ENCODE results near the gene PTRH2.
"Not testable (repeated sequence)": the region's sequence is repeated elsewhere in the genome, so short reads cannot be mapped to it uniquely, and the experiment has no call there.

PTRH2 gene

GRCh38 chr17:59707149-59707970 is at the start of gene PTRH2, which contains the start of gene VMP1:
Gene PTRH2 (minus strand): TSS chr17:59707430. CDS start chr17:59697978, 9,452 bp downstream.
Gene VMP1 (plus strand): TSS chr17:59707654. CDS start chr17:59731447, 23,793 bp downstream.
- peak; percentile 74 for DNase-seq (ENCODE audit: low read depth)

- no peak for DNase-seq (ENCODE audit: low read depth)
These were observed 49.1 kb upstream of the PTRH2 start for GRCh38 chr17:59756236-59756818.

GRCh38 chr17:59755069-59755468 is 47.8 kb upstream of the PTRH2 start:
- DNase-seq (ENCODE audit: low read depth) = not testable (repeated sequence)

GRCh38 chr17:59754552-59754951 is 47.3 kb upstream of the PTRH2 start:
- DNase-seq (ENCODE audit: low read depth) = no peak

- DNase-seq (ENCODE audit: low read depth) = no peak
These were observed 46.6 kb upstream of the PTRH2 start for GRCh38 chr17:59753522-59754467.

GRCh38 chr17:59752922-59753321 is 45.7 kb upstream of the PTRH2 start:
- DNase-seq (ENCODE audit: low read depth) = no peak

GRCh38 chr17:59752446-59752845 is 45.2 kb upstream of the PTRH2 start:
- DNase-seq (ENCODE audit: low read depth) = no peak

GRCh38 chr17:59751955-59752413 is 44.8 kb upstream of the PTRH2 start:
- DNase-seq (ENCODE audit: low read depth) = no peak

- no peak for DNase-seq (ENCODE audit: low read depth)
These were observed 41.4 kb upstream of the PTRH2 start for GRCh38 chr17:59748591-59748990.

GRCh38 chr17:59746849-59747445 is 39.7 kb upstream of the PTRH2 start:
- no peak for DNase-seq (ENCODE audit: low read depth)

GRCh38 chr17:59745040-59745439 is 37.8 kb upstream of the PTRH2 start:
- no peak for DNase-seq (ENCODE audit: low read depth)

- no peak for DNase-seq (ENCODE audit: low read depth)
These were observed 36.6 kb upstream of the PTRH2 start for GRCh38 chr17:59743842-59744241.

GRCh38 chr17:59737324-59737723 is 30.1 kb upstream of the PTRH2 start:
- no peak for DNase-seq (ENCODE audit: low read depth)

GRCh38 chr17:59734226-59734625 is 27.0 kb upstream of the PTRH2 start:
- no peak for DNase-seq (ENCODE audit: low read depth)

- no peak for DNase-seq (ENCODE audit: low read depth)
These were observed 26.5 kb upstream of the PTRH2 start for GRCh38 chr17:59733697-59734096.

GRCh38 chr17:59730268-59730834 is 23.1 kb upstream of the PTRH2 start:
- no peak for DNase-seq (ENCODE audit: low read depth)

GRCh38 chr17:59727817-59728533 is 20.7 kb upstream of the PTRH2 start:
- DNase-seq (ENCODE audit: low read depth) = no peak

- no peak for DNase-seq (ENCODE audit: low read depth)
These were observed 18.5 kb upstream of the PTRH2 start for GRCh38 chr17:59725691-59726090.

GRCh38 chr17:59723607-59724006 is 16.4 kb upstream of the PTRH2 start:
- DNase-seq (ENCODE audit: low read depth) = no peak

- no peak for DNase-seq (ENCODE audit: low read depth)
These were observed 15.8 kb upstream of the PTRH2 start for GRCh38 chr17:59723041-59723440.

GRCh38 chr17:59722623-59723022 is 15.4 kb upstream of the PTRH2 start:
- DNase-seq (ENCODE audit: low read depth) = no peak

All from stimulated activated CD8-positive, alpha-beta memory T cell treated with anti-CD3 and anti-CD28 coated beads, Interleukin-12 subunit alpha, Interleukin-12 subunit beta, amount 100 ng/mL, for 1 hour (primary cell).